Chondrocyte (in vitro differentiated cells): ENCODE measurements around the gene SAMM50. TPM values are rescaled to one million over a fixed set of nuclear protein-coding genes. Genes with fewer than 3 reads are reported as not detected.
A peak's percentile ranks its signal among the peaks of the same experiment; 100 is the strongest.

Source experiments
- DNase-seq: peaks from one replicate; pipeline ENCODE4 v3.0.0; 2021; ENCODE audit warnings: mixed read lengths, low spot score
- H3K27ac Mint-ChIP-seq: one replicate; pipeline ENCODE4 v1.8.0; 2021; ENCODE audit warnings: mild to moderate bottlenecking, moderate library complexity, mixed read lengths; ENCODE audit not compliant: unreplicated experiment
- H3K27me3 Mint-ChIP-seq: 2 replicates; pipeline ENCODE4 v1.8.0; 2021; ENCODE audit warnings: low read depth, mixed read lengths
- H3K36me3 Mint-ChIP-seq: 2 replicates; pipeline ENCODE4 v1.8.0; 2021; ENCODE audit warnings: low read depth, mixed read lengths
- H3K4me1 Mint-ChIP-seq: 2 replicates; pipeline ENCODE4 v1.8.0; 2021; ENCODE audit warnings: low read depth, mild to moderate bottlenecking, mixed read lengths
- H3K4me3 Mint-ChIP-seq: one replicate; pipeline ENCODE4 v1.8.0; 2021; ENCODE audit warnings: mild to moderate bottlenecking, moderate library complexity, mixed read lengths; ENCODE audit not compliant: unreplicated experiment
- H3K9me3 Mint-ChIP-seq: 2 replicates; pipeline ENCODE4 v1.8.0; 2021; ENCODE audit warnings: low read depth, mixed read lengths
- CTCF ChIP-seq: fragments of 200-600 bp; sonication (generic); IDR thresholded peaks from 2 replicates; pipeline ENCODE4 v1.5.0; 2021; ENCODE audit warnings: antibody characterized with exemption, mild to moderate bottlenecking, moderate library complexity
- total RNA-seq: library from RNA; stranded (reverse); gene quantifications from 3 replicates; pipeline ENCODE4 v1.2.1, GENCODE V29; 2021

The SAMM50 gene
- total RNA-seq, 1 donor from 2014 or later, result 34.2 TPM

- Mint-ChIP-seq H3K4me3 (no peak overlapping the region), H3K27ac (no peak overlapping the region), H3K9me3 (no peaks in the 10 kb centered on the region), H3K27me3 (no peaks in the 10 kb centered on the region), H3K36me3 (peaks cover 37% of the 10 kb centered on the region), H3K4me1 (peaks cover 6% of the 10 kb centered on the region)
- no peak for DNase-seq
- TF ChIP-seq CTCF, result no peak
These were observed 34.8 kb downstream of the SAMM50 start for GRCh38 chr22:43990044-43990443.

GRCh38 chr22:43991316-43992020 is 36.2 kb downstream of the SAMM50 start:
- H3K4me1 Mint-ChIP-seq, result peaks cover 6% of the 10 kb centered on the region
- DNase-seq, result no peak
- no peaks in the 10 kb centered on the region for H3K27me3 Mint-ChIP-seq
- H3K9me3 Mint-ChIP-seq, result no peaks in the 10 kb centered on the region
- no peak overlapping the region for H3K4me3 Mint-ChIP-seq
- H3K27ac Mint-ChIP-seq, result no peak overlapping the region
- H3K36me3 Mint-ChIP-seq, result peaks cover 40% of the 10 kb centered on the region
- TF ChIP-seq CTCF, result no peak

- no peak for TF ChIP-seq CTCF
- H3K4me1 Mint-ChIP-seq, result peaks cover 6% of the 10 kb centered on the region
- H3K27me3 Mint-ChIP-seq, result no peaks in the 10 kb centered on the region
- peaks cover 42% of the 10 kb centered on the region for H3K36me3 Mint-ChIP-seq
- H3K9me3 Mint-ChIP-seq, result no peaks in the 10 kb centered on the region
- H3K4me3 Mint-ChIP-seq, result no peak overlapping the region
- peak overlapping the region; percentile 14 for H3K27ac Mint-ChIP-seq
- no peak for DNase-seq
These were observed 37.1 kb downstream of the SAMM50 start for GRCh38 chr22:43992331-43992821.

- H3K27ac Mint-ChIP-seq, result no peak overlapping the region
- peak; percentile 99 for TF ChIP-seq CTCF
- no peaks in the 10 kb centered on the region for H3K9me3 Mint-ChIP-seq
- peaks cover 44% of the 10 kb centered on the region for H3K36me3 Mint-ChIP-seq
- no peak overlapping the region for H3K4me3 Mint-ChIP-seq
- peaks cover 6% of the 10 kb centered on the region for H3K4me1 Mint-ChIP-seq
- no peaks in the 10 kb centered on the region for H3K27me3 Mint-ChIP-seq
- no peak for DNase-seq
These were observed 38.0 kb downstream of the SAMM50 start for GRCh38 chr22:43993072-43993760.

DNA sequence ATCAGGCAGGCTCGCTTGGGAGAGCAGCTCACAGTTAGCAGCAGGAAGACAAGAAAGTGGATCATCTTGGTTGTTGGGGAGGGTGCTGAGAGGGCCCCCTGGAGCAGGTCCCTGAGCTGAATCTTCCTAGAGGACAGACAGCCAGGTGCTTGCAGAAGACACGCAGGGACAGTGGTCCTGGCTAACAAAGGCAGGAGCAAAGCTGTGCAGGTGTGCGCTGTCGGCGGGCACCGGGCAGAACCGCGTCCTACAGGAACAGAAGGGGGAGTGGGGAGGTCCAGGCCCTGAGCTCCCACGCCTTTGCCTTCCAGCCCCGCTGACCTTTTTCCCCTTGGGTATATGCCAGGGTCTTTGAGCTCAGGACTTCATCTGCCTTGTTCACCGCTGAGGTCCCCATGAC is 38.8 kb downstream of the SAMM50 start:
- no peak overlapping the region for H3K27ac Mint-ChIP-seq
- H3K36me3 Mint-ChIP-seq, result peaks cover 48% of the 10 kb centered on the region
- no peaks in the 10 kb centered on the region for H3K27me3 Mint-ChIP-seq
- H3K4me3 Mint-ChIP-seq, result no peak overlapping the region
- no peaks in the 10 kb centered on the region for H3K9me3 Mint-ChIP-seq
- no peak for DNase-seq
- H3K4me1 Mint-ChIP-seq, result peaks cover 6% of the 10 kb centered on the region
- no peak for TF ChIP-seq CTCF
